ENCODE data around the gene FBLN2. TPM values are rescaled to one million over a fixed set of nuclear protein-coding genes. Genes with fewer than 3 reads are reported as not detected.

The FBLN2 gene
- total RNA-seq, 4 donors from 2014 or later, result 130 to 244 (median 136) TPM

DNA sequence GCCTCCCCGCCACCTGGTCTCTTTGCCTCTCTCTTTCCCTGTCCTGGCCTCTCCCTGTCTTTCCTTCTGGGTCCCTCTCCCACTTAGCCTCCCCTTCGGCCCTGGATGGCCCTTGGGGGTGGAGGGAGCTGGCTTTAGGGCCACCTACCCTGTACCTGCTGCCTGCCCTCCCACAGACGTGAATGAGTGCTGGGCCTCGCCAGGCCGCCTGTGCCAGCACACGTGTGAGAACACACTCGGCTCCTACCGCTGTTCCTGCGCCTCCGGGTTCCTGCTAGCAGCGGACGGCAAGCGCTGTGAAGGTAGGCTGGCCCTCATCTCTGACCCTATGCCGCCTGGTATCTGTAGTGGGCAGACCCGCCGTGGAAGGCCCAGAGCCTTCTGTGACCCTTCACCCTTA lies 80.7 kb downstream of the FBLN2 start:
- Histone ChIP-seq H3K4me3 (no peak overlapping the region), H3K36me3 (peaks cover 6 to 45% (median 27%) of the 10 kb centered on the region in 4 donors), H3K27me3 (no peaks in the 10 kb centered on the region), H3K4me1 (no peaks in the 10 kb centered on the region), H3K9me3 (no peaks in the 10 kb centered on the region), H3K27ac (replicated peaks in 1 of 4) (no peak overlapping the region)
- WGBS, result 89% methylated on average over 7 of the region's 16 CpGs
- TF ChIP-seq POLR2AphosphoS5 (IDR thresholded peaks at IDR 0.05), result no peak
- no peak for TF ChIP-seq POLR2A (IDR thresholded peaks at IDR 0.05; ENCODE audit: low read depth)
- no peak for TF ChIP-seq CTCF (IDR thresholded peaks at IDR 0.05)
- no peak for TF ChIP-seq EP300 (IDR thresholded peaks at IDR 0.05)
- DNase-seq (ENCODE audit: extremely low spot score), result no peak
- intact Hi-C loops (cut with DNase I), result no loop called here

DNA sequence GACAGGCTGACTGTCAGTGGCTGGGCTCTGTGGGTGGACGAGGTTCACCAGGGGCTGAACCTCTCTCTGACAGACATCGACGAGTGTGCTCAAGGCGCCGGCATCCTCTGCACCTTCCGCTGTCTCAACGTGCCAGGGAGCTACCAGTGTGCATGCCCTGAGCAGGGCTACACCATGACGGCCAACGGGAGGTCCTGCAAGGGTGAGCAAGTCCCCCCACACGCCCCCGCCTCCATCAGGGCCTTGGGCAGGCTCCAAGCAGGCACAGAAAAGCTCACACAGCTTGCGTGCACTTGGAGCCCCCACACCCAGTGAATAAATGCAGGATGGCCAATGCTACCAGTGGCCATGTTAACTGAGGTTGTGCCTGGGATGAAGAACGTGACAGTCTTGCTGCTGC lies 82.3 kb downstream of the FBLN2 start:
- TF ChIP-seq EP300 (IDR thresholded peaks at IDR 0.05) (no peak), POLR2AphosphoS5 (IDR thresholded peaks at IDR 0.05) (no peak), CTCF (IDR thresholded peaks at IDR 0.05) (no peak), POLR2A (IDR thresholded peaks at IDR 0.05; ENCODE audit: low read depth) (no peak)
- H3K4me3 ChIP-seq, result no peak overlapping the region
- H3K27me3 ChIP-seq, result no peaks in the 10 kb centered on the region
- 90% methylated on average over 10 of the region's 13 CpGs for WGBS
- no peak overlapping the region for H3K27ac ChIP-seq (replicated peaks in 1 of 4)
- H3K36me3 ChIP-seq, result peaks cover 6 to 48% (median 27%) of the 10 kb centered on the region in 4 donors
- H3K4me1 ChIP-seq, result no peaks in the 10 kb centered on the region
- intact Hi-C loops (cut with DNase I), result no loop called here
- no peak for DNase-seq (ENCODE audit: extremely low spot score)
- H3K9me3 ChIP-seq, result no peaks in the 10 kb centered on the region

DNA sequence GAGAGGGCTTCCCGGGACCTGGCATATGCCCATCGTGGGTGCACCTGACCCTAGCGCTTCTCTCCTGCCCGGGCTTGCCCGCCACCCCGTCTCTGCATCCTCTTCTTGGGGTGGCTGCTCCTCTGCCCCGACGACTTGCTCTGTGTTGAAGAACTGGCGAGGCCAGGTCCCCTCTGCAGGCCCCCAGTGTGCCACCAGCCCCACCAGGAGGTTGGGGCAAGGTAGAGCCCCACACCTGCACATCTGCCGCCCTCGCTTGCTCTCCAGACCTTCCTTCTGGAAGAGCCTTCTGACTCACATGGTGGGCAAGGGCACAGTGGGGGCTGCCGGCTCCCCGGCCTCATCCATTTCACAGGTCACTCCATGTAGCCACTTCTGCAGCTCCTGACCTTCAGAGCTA lies 84.3 kb downstream of the FBLN2 start:
- no peaks in the 10 kb centered on the region for H3K9me3 ChIP-seq
- H3K27ac ChIP-seq (replicated peaks in 1 of 4), result no peak overlapping the region
- intact Hi-C loops (cut with DNase I), result no loop called here
- H3K4me1 ChIP-seq, result no peaks in the 10 kb centered on the region
- H3K36me3 ChIP-seq, result peaks cover 6 to 50% (median 27%) of the 10 kb centered on the region in 4 donors
- no peaks in the 10 kb centered on the region for H3K27me3 ChIP-seq
- TF ChIP-seq EP300 (IDR thresholded peaks at IDR 0.05) (no peak), POLR2AphosphoS5 (IDR thresholded peaks at IDR 0.05) (no peak), CTCF (IDR thresholded peaks at IDR 0.05) (no peak), POLR2A (IDR thresholded peaks at IDR 0.05; ENCODE audit: low read depth) (no peak)
- DNase-seq (ENCODE audit: extremely low spot score), result no peak
- WGBS, result 95% methylated on average over 13 of the region's 13 CpGs
- H3K4me3 ChIP-seq, result no peak overlapping the region

GRCh38 chr3:13634151-13634550 lies 85.2 kb downstream of the FBLN2 start:
- H3K27ac ChIP-seq (replicated peaks in 1 of 4), result no peak overlapping the region
- H3K4me1 ChIP-seq, result no peaks in the 10 kb centered on the region
- no peak overlapping the region for H3K4me3 ChIP-seq
- H3K9me3 ChIP-seq, result no peaks in the 10 kb centered on the region
- intact Hi-C loops (cut with DNase I), result no loop called here
- TF ChIP-seq CTCF (IDR thresholded peaks at IDR 0.05), result no peak
- no peak for TF ChIP-seq POLR2AphosphoS5 (IDR thresholded peaks at IDR 0.05)
- no peak for TF ChIP-seq POLR2A (IDR thresholded peaks at IDR 0.05; ENCODE audit: low read depth)
- TF ChIP-seq EP300 (IDR thresholded peaks at IDR 0.05), result no peak
- DNase-seq (ENCODE audit: extremely low spot score), result no peak
- H3K36me3 ChIP-seq, result peaks cover 0 to 42% (median 21%) of the 10 kb centered on the region in 4 donors
- WGBS, result 75% methylated on average over 4 of the region's 18 CpGs
- H3K27me3 ChIP-seq, result no peaks in the 10 kb centered on the region

GRCh38 chr3:13634615-13635014 lies 85.7 kb downstream of the FBLN2 start:
- DNase-seq (ENCODE audit: extremely low spot score), result no peak
- no peaks in the 10 kb centered on the region for H3K4me1 ChIP-seq
- WGBS, result 53% methylated on average over 8 of the region's 10 CpGs
- H3K4me3 ChIP-seq, result no peak overlapping the region
- intact Hi-C loops (cut with DNase I), result no loop called here
- TF ChIP-seq CTCF (IDR thresholded peaks at IDR 0.05) (no peak), EP300 (IDR thresholded peaks at IDR 0.05) (no peak), POLR2AphosphoS5 (IDR thresholded peaks at IDR 0.05) (no peak), POLR2A (IDR thresholded peaks at IDR 0.05; ENCODE audit: low read depth) (no peak)
- H3K36me3 ChIP-seq, result peaks cover 0 to 38% (median 18%) of the 10 kb centered on the region in 4 donors
- no peaks in the 10 kb centered on the region for H3K27me3 ChIP-seq
- no peaks in the 10 kb centered on the region for H3K9me3 ChIP-seq
- no peak overlapping the region for H3K27ac ChIP-seq (replicated peaks in 1 of 4)

All from esophagus muscularis mucosa (tissue), 4 donors.